ENCODE results near the gene TYMS. TPM values are rescaled to one million over a fixed set of nuclear protein-coding genes. Genes with fewer than 3 reads are reported as not detected.
"Not testable (repeated sequence)": the region's sequence is repeated elsewhere in the genome, so short reads cannot be mapped to it uniquely, and the experiment has no call there.

Gene TYMS
- total RNA-seq, 4 donors from 2014 or later, result 0.26 to 28.6 (median 4.8) TPM; not detected in 1

- H3K27ac ChIP-seq, result no peak overlapping the region
- TF ChIP-seq POLR2A (IDR thresholded peaks at IDR 0.05) (no peak), CTCF (IDR thresholded peaks at IDR 0.05) (no peak)
- H3K36me3 ChIP-seq, result no peaks in the 10 kb centered on the region
- H3K4me1 ChIP-seq, result no peaks in the 10 kb centered on the region
- intact Hi-C loops (cut with DNase I; ENCODE audit: low total_unique reads), result no loop called here
- no peak overlapping the region for H3K4me3 ChIP-seq
- DNase-seq, result no peak
- no peaks in the 10 kb centered on the region for H3K9me3 ChIP-seq
- H3K27me3 ChIP-seq, result no peaks in the 10 kb centered on the region
Observed at GRCh38 chr18:678482-679182, 21.2 kb downstream of the TYMS start.

GRCh38 chr18:679516-679915 lies 22.1 kb downstream of the TYMS start:
- no peak overlapping the region for H3K27ac ChIP-seq
- no peak for DNase-seq
- no peaks in the 10 kb centered on the region for H3K9me3 ChIP-seq
- intact Hi-C loops (cut with DNase I; ENCODE audit: low total_unique reads), result no loop called here
- no peak overlapping the region for H3K4me3 ChIP-seq
- H3K27me3 ChIP-seq, result no peaks in the 10 kb centered on the region
- no peaks in the 10 kb centered on the region for H3K4me1 ChIP-seq
- TF ChIP-seq CTCF (IDR thresholded peaks at IDR 0.05) (no peak), POLR2A (IDR thresholded peaks at IDR 0.05) (no peak)
- H3K36me3 ChIP-seq, result no peaks in the 10 kb centered on the region

- no peaks in the 10 kb centered on the region for H3K9me3 ChIP-seq
- no peaks in the 10 kb centered on the region for H3K36me3 ChIP-seq
- no peaks in the 10 kb centered on the region for H3K4me1 ChIP-seq
- no peaks in the 10 kb centered on the region for H3K27me3 ChIP-seq
- no peak for DNase-seq
- H3K4me3 ChIP-seq, result no peak overlapping the region
- intact Hi-C loops (cut with DNase I; ENCODE audit: low total_unique reads), result no loop called here
- TF ChIP-seq POLR2A (IDR thresholded peaks at IDR 0.05) (no peak), CTCF (IDR thresholded peaks at IDR 0.05) (no peak)
- no peak overlapping the region for H3K27ac ChIP-seq
Observed at GRCh38 chr18:680392-680791, 22.9 kb downstream of the TYMS start.

GRCh38 chr18:681985-682384 lies 24.5 kb downstream of the TYMS start:
- intact Hi-C loops (cut with DNase I; ENCODE audit: low total_unique reads), result no loop called here
- no peaks in the 10 kb centered on the region for H3K36me3 ChIP-seq
- no peak for DNase-seq
- no peaks in the 10 kb centered on the region for H3K9me3 ChIP-seq
- H3K27me3 ChIP-seq, result no peaks in the 10 kb centered on the region
- no peaks in the 10 kb centered on the region for H3K4me1 ChIP-seq
- no peak overlapping the region for H3K4me3 ChIP-seq
- no peak overlapping the region for H3K27ac ChIP-seq
- no peak for TF ChIP-seq POLR2A (IDR thresholded peaks at IDR 0.05)
- no peak for TF ChIP-seq CTCF (IDR thresholded peaks at IDR 0.05)

GRCh38 chr18:682416-682815 lies 25.0 kb downstream of the TYMS start:
- H3K36me3 ChIP-seq; H3K9me3 ChIP-seq; H3K4me3 ChIP-seq; H3K4me1 ChIP-seq; DNase-seq; intact Hi-C loops (cut with DNase I; ENCODE audit: low total_unique reads); H3K27me3 ChIP-seq; H3K27ac ChIP-seq: not testable (repeated sequence)

GRCh38 chr18:682833-683232 lies 25.4 kb downstream of the TYMS start:
- no peaks in the 10 kb centered on the region for H3K27me3 ChIP-seq
- H3K4me1 ChIP-seq, result no peaks in the 10 kb centered on the region
- intact Hi-C loops (cut with DNase I; ENCODE audit: low total_unique reads), result no loop called here
- H3K4me3 ChIP-seq, result no peak overlapping the region
- H3K27ac ChIP-seq, result no peak overlapping the region
- no peaks in the 10 kb centered on the region for H3K36me3 ChIP-seq
- H3K9me3 ChIP-seq, result no peaks in the 10 kb centered on the region
- TF ChIP-seq POLR2A (IDR thresholded peaks at IDR 0.05) (no peak), CTCF (IDR thresholded peaks at IDR 0.05) (no peak)
- DNase-seq, result no peak

All from uterus (tissue), 4 donors.